Activated CD4-positive, alpha-beta T cell treated with anti-CD3 and anti-CD28 coated beads, Interleukin-2, amount 10 ng/mL, durations not matched to agents 7 days and 5 days (primary cell): ENCODE measurements around the gene MRPL49. TPM values are rescaled to one million over a fixed set of nuclear protein-coding genes. Genes with fewer than 3 reads are reported as not detected.
A peak's percentile ranks its signal among the peaks of the same experiment; 100 is the strongest.

Source experiments
- CTCF ChIA-PET: fragments of 350-600 bp; sonication (Branson Sonifier 250); formaldehyde crosslinking; loops from one replicate; lab custom pipeline; 2021; ENCODE audit warnings: antibody characterized with exemption; lab: Charles Lee
- POLR2A ChIA-PET: fragments of 350-600 bp; sonication (Branson Sonifier 250); formaldehyde crosslinking; loops from one replicate; lab custom pipeline; 2021; ENCODE audit warnings: antibody characterized with exemption; lab: Charles Lee
- DNase-seq: peaks from one replicate; pipeline ENCODE4 v3.0.0-alpha.2; 2020
- H3K27ac Mint-ChIP-seq: one replicate; pipeline ENCODE4 v1.8.0; 2021; ENCODE audit warnings: mild to moderate bottlenecking, moderate library complexity, mixed read lengths
- H3K27me3 Mint-ChIP-seq: one replicate; pipeline ENCODE4 v1.8.0; 2021; ENCODE audit warnings: mixed read lengths
- H3K36me3 Mint-ChIP-seq: one replicate; pipeline ENCODE4 v1.8.0; 2021; ENCODE audit warnings: low read depth, mixed read lengths
- H3K4me1 Mint-ChIP-seq: one replicate; pipeline ENCODE4 v1.8.0; 2021; ENCODE audit warnings: mixed read lengths
- H3K4me3 Mint-ChIP-seq: one replicate; pipeline ENCODE4 v1.8.0; 2021; ENCODE audit warnings: mild to moderate bottlenecking, moderate library complexity, mixed read lengths
- H3K9me3 Mint-ChIP-seq: one replicate; pipeline ENCODE4 v1.8.0; 2021; ENCODE audit warnings: mixed read lengths
- total RNA-seq, 2 experiments: library from RNA; stranded (reverse); gene quantifications; one replicate each; pipeline ENCODE4 v1.2.3, GENCODE V29; 2021

The MRPL49 gene
- total RNA-seq, 2 experiments from 2014 or later = 49.5 to 55.4 TPM

DNA sequence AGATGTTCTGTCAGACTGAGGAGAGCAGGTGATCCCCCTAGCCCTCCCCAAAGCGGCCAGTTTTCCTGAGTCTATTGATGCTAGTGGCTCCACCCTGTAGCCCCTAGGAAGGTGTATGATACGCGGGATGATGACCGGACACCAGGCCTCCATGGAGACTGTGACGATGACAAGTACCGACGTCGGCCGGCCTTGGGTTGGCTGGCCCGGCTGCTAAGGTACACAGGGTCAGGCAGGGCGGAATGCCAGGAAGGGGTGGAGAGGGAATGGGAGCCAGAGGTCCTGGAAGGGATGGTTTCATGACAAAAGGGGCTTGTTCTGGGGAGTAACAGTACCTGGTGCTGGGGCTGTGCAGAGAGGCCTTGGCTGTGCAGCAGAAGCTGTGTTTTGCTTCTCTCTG, 34.9 kb upstream of the MRPL49 start:
- Mint-ChIP-seq H3K4me1 (peaks cover 29% of the 10 kb centered on the region), H3K9me3 (no peaks in the 10 kb centered on the region), H3K27me3 (no peaks in the 10 kb centered on the region), H3K4me3 (no peak overlapping the region), H3K27ac (no peak overlapping the region), H3K36me3 (peaks cover 28% of the 10 kb centered on the region)
- DNase-seq = no peak
- ChIA-PET POLR2A (no interaction called here), CTCF (interaction anchor here (2.5 kb wide), 1 partner anchor 24 kb away, joined by 8 read pairs; the partner anchor contains the start of gene TM7SF2)

- H3K36me3 Mint-ChIP-seq = peaks cover 25% of the 10 kb centered on the region
- CTCF ChIA-PET = interaction anchor here (1.4 kb wide), 1 partner anchor 61 kb away, joined by 3 read pairs; no protein-coding TSS in a partner anchor
- no peak for DNase-seq
- no peak overlapping the region for H3K27ac Mint-ChIP-seq
- H3K4me3 Mint-ChIP-seq = no peak overlapping the region
- H3K4me1 Mint-ChIP-seq = peaks cover 24% of the 10 kb centered on the region
- H3K27me3 Mint-ChIP-seq = no peaks in the 10 kb centered on the region
- H3K9me3 Mint-ChIP-seq = no peaks in the 10 kb centered on the region
- POLR2A ChIA-PET = no interaction called here
These were observed 34.3 kb upstream of the MRPL49 start for GRCh38 chr11:65087827-65088226.

GRCh38 chr11:65089621-65090020, 32.5 kb upstream of the MRPL49 start:
- no peak overlapping the region for H3K27ac Mint-ChIP-seq
- H3K27me3 Mint-ChIP-seq = no peaks in the 10 kb centered on the region
- H3K4me1 Mint-ChIP-seq = peaks cover 12% of the 10 kb centered on the region
- POLR2A ChIA-PET = interaction anchor here (0.6 kb wide), 1 partner anchor 27 kb away, joined by 4 read pairs; no protein-coding TSS in a partner anchor
- peaks cover 13% of the 10 kb centered on the region for H3K36me3 Mint-ChIP-seq
- CTCF ChIA-PET = interaction anchor here (1.3 kb wide), 1 partner anchor 21 kb away, joined by 4 read pairs; no protein-coding TSS in a partner anchor
- no peaks in the 10 kb centered on the region for H3K9me3 Mint-ChIP-seq
- DNase-seq = no peak
- H3K4me3 Mint-ChIP-seq = no peak overlapping the region

GRCh38 chr11:65090628-65091027, 31.5 kb upstream of the MRPL49 start:
- Mint-ChIP-seq H3K27me3 (no peaks in the 10 kb centered on the region), H3K9me3 (no peaks in the 10 kb centered on the region), H3K4me1 (peaks cover 5% of the 10 kb centered on the region), H3K27ac (no peak overlapping the region), H3K36me3 (peaks cover 12% of the 10 kb centered on the region), H3K4me3 (no peak overlapping the region)
- no peak for DNase-seq
- ChIA-PET POLR2A (no interaction called here), CTCF (interaction anchor here (0.6 to 1.3 kb wide), 4 partner anchors 16 to 215 kb away, joined by 3 to 5 read pairs (median 4); no protein-coding TSS in a partner anchor)

- Mint-ChIP-seq H3K4me3 (peak overlapping the region; percentile 93), H3K27ac (peak overlapping the region; percentile 98), H3K9me3 (no peaks in the 10 kb centered on the region), H3K36me3 (peaks cover 11% of the 10 kb centered on the region), H3K4me1 (peaks cover 25% of the 10 kb centered on the region), H3K27me3 (no peaks in the 10 kb centered on the region)
- POLR2A ChIA-PET = no interaction called here
- CTCF ChIA-PET = interaction anchor here (1.1 to 8.1 kb wide), 4 partner anchors 10 to 50 kb away, joined by 3 to 85 read pairs (median 4); partner anchors contain the start of gene TM7SF2
- no peak for DNase-seq
These were observed 26.7 kb upstream of the MRPL49 start for GRCh38 chr11:65095427-65095826.

DNA sequence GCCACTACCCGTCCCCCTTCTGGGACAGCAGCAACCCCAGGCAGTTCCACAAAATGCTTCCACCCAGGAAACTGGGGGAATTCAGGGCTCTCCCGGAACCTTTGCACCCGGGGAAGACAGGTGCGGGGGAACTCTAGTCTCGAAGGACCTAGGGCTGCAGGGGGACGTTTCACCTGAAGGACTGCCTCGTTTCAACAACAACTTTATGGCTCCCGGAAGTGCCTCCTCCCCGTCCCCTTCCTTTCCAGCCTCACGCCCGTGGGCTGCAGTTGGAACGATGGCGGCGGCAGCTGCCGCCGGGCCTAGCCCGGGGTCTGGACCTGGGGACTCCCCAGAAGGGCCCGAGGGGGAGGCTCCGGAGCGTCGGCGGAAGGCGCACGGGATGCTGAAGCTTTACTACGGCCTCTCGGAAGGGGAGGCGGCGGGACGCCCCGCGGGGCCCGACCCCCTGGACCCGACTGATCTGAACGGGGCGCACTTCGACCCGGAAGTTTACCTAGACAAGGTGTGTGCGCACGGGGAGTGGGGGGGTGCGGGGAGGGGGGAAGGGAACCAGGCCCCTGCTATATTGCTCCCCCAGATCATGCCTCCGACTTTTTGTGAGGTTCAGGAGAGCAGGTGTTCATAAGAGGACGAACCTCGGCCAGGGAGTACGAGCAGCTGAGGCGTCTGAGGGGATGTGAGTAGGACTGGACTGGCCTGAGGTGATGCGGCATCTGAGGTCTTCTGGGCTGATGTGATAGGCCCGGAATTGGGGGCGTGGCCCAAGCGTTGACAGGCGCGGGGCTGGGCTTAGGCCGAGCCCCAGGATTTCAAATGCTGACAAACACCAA, 25.9 kb upstream of the MRPL49 start, which contains the start of gene VPS51:
Gene VPS51 (plus strand): TSS at position 241 of the 833 bp plus-strand sequence. CDS start 37 bp downstream, at position 278.
- peak; percentile 90 for DNase-seq
- Mint-ChIP-seq H3K9me3 (no peaks in the 10 kb centered on the region), H3K36me3 (peaks cover 11% of the 10 kb centered on the region), H3K27ac (peak within 1 kb of the TSS; percentile 98), H3K4me3 (peak within 1 kb of the TSS; percentile 93), H3K27me3 (no peaks in the 10 kb centered on the region), H3K4me1 (peaks cover 25% of the 10 kb centered on the region)
- POLR2A ChIA-PET = no interaction called here
- CTCF ChIA-PET = interaction anchor here (0.6 to 8.1 kb wide), 4 partner anchors 15 to 262 kb away, joined by 3 to 85 read pairs (median 8); partner anchors contain the start of genes TM7SF2 and ZNHIT2

DNA sequence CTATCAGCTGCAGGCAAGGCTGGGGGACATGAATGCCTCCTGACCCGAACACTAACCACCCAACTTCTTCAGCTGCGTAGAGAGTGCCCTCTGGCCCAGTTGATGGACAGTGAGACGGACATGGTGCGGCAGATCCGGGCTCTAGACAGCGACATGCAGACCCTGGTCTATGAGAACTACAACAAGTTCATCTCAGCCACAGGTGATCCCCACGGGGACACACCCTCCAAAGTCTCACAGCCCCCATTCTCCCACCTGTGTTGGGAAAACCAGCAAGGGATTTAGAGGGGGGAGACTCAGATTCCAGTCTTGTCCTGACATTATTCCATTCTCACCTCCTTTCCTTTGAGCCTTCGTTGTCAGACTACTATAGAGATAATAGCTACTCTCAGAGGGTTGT, 25.2 kb upstream of the MRPL49 start:
- Mint-ChIP-seq H3K36me3 (peaks cover 11% of the 10 kb centered on the region), H3K27ac (peak overlapping the region; percentile 98), H3K27me3 (no peaks in the 10 kb centered on the region), H3K9me3 (no peaks in the 10 kb centered on the region), H3K4me3 (peak overlapping the region; percentile 93), H3K4me1 (peaks cover 25% of the 10 kb centered on the region)
- ChIA-PET CTCF (interaction anchor here (3.4 to 8.1 kb wide), 2 partner anchors 14 to 20 kb away, joined by 12 to 85 read pairs; partner anchors contain the start of genes TM7SF2 and ZNHIT2), POLR2A (interaction anchor here (0.5 to 0.6 kb wide), 2 partner anchors 82 to 839 kb away, joined by 3 read pairs; no protein-coding TSS in a partner anchor)
- DNase-seq = no peak

GRCh38 chr11:65100674-65101350, 21.3 kb upstream of the MRPL49 start:
- POLR2A ChIA-PET = no interaction called here
- Mint-ChIP-seq H3K4me3 (no peak overlapping the region), H3K27ac (no peak overlapping the region), H3K27me3 (no peaks in the 10 kb centered on the region), H3K4me1 (peaks cover 36% of the 10 kb centered on the region), H3K9me3 (no peaks in the 10 kb centered on the region), H3K36me3 (peaks cover 20% of the 10 kb centered on the region)
- DNase-seq = no peak
- CTCF ChIA-PET = interaction anchor here (0.5 to 8.1 kb wide), 3 partner anchors 10 to 44 kb away, joined by 4 to 85 read pairs (median 7); partner anchors contain the start of genes TM7SF2 and ZNHIT2

- H3K4me1 Mint-ChIP-seq = peaks cover 31% of the 10 kb centered on the region
- H3K27ac Mint-ChIP-seq = no peak overlapping the region
- H3K27me3 Mint-ChIP-seq = no peaks in the 10 kb centered on the region
- peaks cover 24% of the 10 kb centered on the region for H3K36me3 Mint-ChIP-seq
- ChIA-PET CTCF (interaction anchor here (0.6 to 2.2 kb wide), 3 partner anchors 8 to 229 kb away, joined by 4 to 7 read pairs (median 4); partner anchors contain the start of gene ZNHIT2), POLR2A (no interaction called here)
- DNase-seq = no peak
- H3K4me3 Mint-ChIP-seq = no peak overlapping the region
- no peaks in the 10 kb centered on the region for H3K9me3 Mint-ChIP-seq
These were observed 19.7 kb upstream of the MRPL49 start for GRCh38 chr11:65102142-65103095.

GRCh38 chr11:65103476-65103875, 18.6 kb upstream of the MRPL49 start:
- ChIA-PET POLR2A (interaction anchor here (0.6 kb wide), 1 partner anchor 9 kb away, joined by 4 read pairs; no protein-coding TSS in a partner anchor), CTCF (interaction anchor here (0.6 to 2.2 kb wide), 3 partner anchors 9 to 144 kb away, joined by 3 to 7 read pairs (median 4); partner anchors contain the start of gene ZNHIT2)
- no peaks in the 10 kb centered on the region for H3K27me3 Mint-ChIP-seq
- DNase-seq = no peak
- H3K9me3 Mint-ChIP-seq = no peaks in the 10 kb centered on the region
- peaks cover 25% of the 10 kb centered on the region for H3K4me1 Mint-ChIP-seq
- H3K27ac Mint-ChIP-seq = no peak overlapping the region
- H3K36me3 Mint-ChIP-seq = peaks cover 19% of the 10 kb centered on the region
- no peak overlapping the region for H3K4me3 Mint-ChIP-seq

- Mint-ChIP-seq H3K4me1 (peaks cover 21% of the 10 kb centered on the region), H3K9me3 (no peaks in the 10 kb centered on the region), H3K27ac (peak overlapping the region; percentile 3), H3K36me3 (peaks cover 16% of the 10 kb centered on the region), H3K4me3 (no peak overlapping the region), H3K27me3 (no peaks in the 10 kb centered on the region)
- ChIA-PET POLR2A (no interaction called here), CTCF (interaction anchor here (1.0 kb wide), 1 partner anchor 11 kb away, joined by 3 read pairs; no protein-coding TSS in a partner anchor)
- DNase-seq = no peak
These were observed 17.5 kb upstream of the MRPL49 start for GRCh38 chr11:65104628-65105027.
